Measurements from ENCODE around the gene CATSPER3.
"Not testable (repeated sequence)": the region's sequence is repeated elsewhere in the genome, so short reads cannot be mapped to it uniquely, and the experiment has no call there.

The CATSPER3 gene

GRCh38 chr5:134975843-134976242 is 8.1 kb downstream of the CATSPER3 start:
- no peak for DNase-seq

GRCh38 chr5:134976841-134977240 is 9.1 kb downstream of the CATSPER3 start:
- no peak for DNase-seq

GRCh38 chr5:134979416-134979815 is 11.7 kb downstream of the CATSPER3 start:
- DNase-seq, result no peak

- no peak for DNase-seq
Measured at GRCh38 chr5:134982230-134982629, 14.5 kb downstream of the CATSPER3 start.

- DNase-seq, result no peak
Measured at GRCh38 chr5:134989266-134989830, 21.6 kb downstream of the CATSPER3 start.

- not testable (repeated sequence) for DNase-seq
Measured at GRCh38 chr5:134990183-134990582, 22.5 kb downstream of the CATSPER3 start.

- no peak for DNase-seq
Measured at GRCh38 chr5:134992148-134992547, 24.4 kb downstream of the CATSPER3 start.

- no peak for DNase-seq
Measured at GRCh38 chr5:134993161-134993560, 25.5 kb downstream of the CATSPER3 start.

- no peak for DNase-seq
Measured at GRCh38 chr5:134994560-134995156, 27.0 kb downstream of the CATSPER3 start.

- no peak for DNase-seq
Measured at GRCh38 chr5:134995850-134996402, 28.2 kb downstream of the CATSPER3 start.

- no peak for DNase-seq
Measured at GRCh38 chr5:134997015-134997414, 29.3 kb downstream of the CATSPER3 start.

- not testable (repeated sequence) for DNase-seq
Measured at GRCh38 chr5:134998068-134998467, 30.4 kb downstream of the CATSPER3 start.

- DNase-seq, result no peak
Measured at GRCh38 chr5:135004376-135004775, 36.7 kb downstream of the CATSPER3 start.

- DNase-seq, result no peak
Measured at GRCh38 chr5:135005076-135005475, 37.4 kb downstream of the CATSPER3 start.

GRCh38 chr5:135007305-135007704 is 39.6 kb downstream of the CATSPER3 start:
- DNase-seq, result no peak

- DNase-seq, result no peak
Measured at GRCh38 chr5:135007749-135008363, 40.1 kb downstream of the CATSPER3 start.

- no peak for DNase-seq
Measured at GRCh38 chr5:135008556-135008955, 40.8 kb downstream of the CATSPER3 start.

GRCh38 chr5:135008981-135009735 is 41.5 kb downstream of the CATSPER3 start:
- DNase-seq, result peak; percentile 67

GRCh38 chr5:135009736-135010501 is 42.2 kb downstream of the CATSPER3 start:
- DNase-seq, result no peak

GRCh38 chr5:135010502-135011354 is 43.0 kb downstream of the CATSPER3 start:
- no peak for DNase-seq

- no peak for DNase-seq
Measured at GRCh38 chr5:135011355-135012032, 43.8 kb downstream of the CATSPER3 start.
